HepG2 (cell line): ENCODE results near the gene BPIFB4. TPM values are rescaled to one million over a fixed set of nuclear protein-coding genes. Genes with fewer than 3 reads are reported as not detected.

ENCODE experiments used
- ATAC-seq: fragments of 200-7000 bp; cut with Tn5 transposase; 3 replicates; pipeline ENCODE4 v1.9.1; 2020; ENCODE audit warnings: mild to moderate bottlenecking, moderate library complexity
- BruUV-seq: library from RNA; stranded (reverse); fragments of 400-500 nt; replicated peaks from 2 replicates; lab custom pipeline; 2021; lab: Mats Ljungman, UMichigan
- CTCF ChIA-PET: fragments of 300-600 bp; formaldehyde crosslinking; extraction: SDS; loops from one replicate; lab custom pipeline; 2021; ENCODE audit warnings: low total read pairs, inconsistent platforms, low intra/inter-chr PET ratio; lab: Yijun Ruan, JAX
- POLR2A ChIA-PET: fragments of 350-600 bp; sonication (Branson Sonifier 250); formaldehyde crosslinking; loops from one replicate; lab custom pipeline; 2020; ENCODE audit warnings: antibody characterized with exemption, inconsistent platforms; lab: Yijun Ruan, JAX
- DNase-seq: peaks from one replicate; pipeline ENCODE4 v3.0.0-alpha.2; 2015; ENCODE audit warnings: low spot score
- FAIRE-seq: peaks from 3 replicates; lab custom pipeline; 2011; peaks lifted over from hg19 to GRCh38; lab: Jason Lieb, UNC
- H2AFZ ChIP-seq: one replicate; pipeline ENCODE4 v1.6.1; 2011; ENCODE audit warnings: low read length, inconsistent platforms
- H3K27ac ChIP-seq: fragments of 300-600 bp; 3 replicates; pipeline ENCODE4 v1.8.0; 2011; ENCODE audit warnings: mixed run types, mild to moderate bottlenecking, mixed read lengths, low read length, inconsistent platforms; ENCODE audit not compliant: insufficient read depth; ENCODE audit errors: extremely low read length
- H3K27me3 ChIP-seq, 2 experiments: fragments of 200-600 bp in 1 of 2; 2 replicates in 1 of 2; 3 replicates in 1 of 2; pipeline versions ENCODE4 v1.6.0 to v1.8.0; 2011; ENCODE audit warnings: low read length in 2 of 2, mild to moderate bottlenecking in 2 of 2, moderate library complexity in 2 of 2, inconsistent platforms in 1 of 2; ENCODE audit not compliant: insufficient read depth in 2 of 2, control insufficient read depth in 1 of 2
- H3K36me3 ChIP-seq, 2 experiments: fragments of 200-600 bp in 1 of 2; replicated peaks in 1 of 2; 2 replicates in 1 of 2; 3 replicates in 1 of 2; pipeline versions ENCODE4 v1.5.1 to v1.8.0; 2011; ENCODE audit warnings: low read length in 2 of 2, inconsistent platforms in 1 of 2; ENCODE audit not compliant: insufficient read depth in 2 of 2, control insufficient read depth in 1 of 2
- H3K4me1 ChIP-seq: 2 replicates; pipeline ENCODE4 v1.5.1; 2012; ENCODE audit warnings: low read length, inconsistent platforms; ENCODE audit not compliant: insufficient read depth
- H3K4me2 ChIP-seq: 2 replicates; pipeline ENCODE4 v1.6.0; 2011; ENCODE audit warnings: low read depth, low read length, inconsistent platforms
- H3K4me3 ChIP-seq, 3 experiments: fragments of 200-600 bp in 1 of 3; sonication (generic), shearing (Covaris generic) in 1 of 3; replicated peaks in 1 of 3; 2 replicates each; pipeline ENCODE4 v1.5.1; 2011 to 2016; ENCODE audit warnings: low read length in 3 of 3, inconsistent platforms in 2 of 3, low read depth in 2 of 3, mild to moderate bottlenecking in 2 of 3, control low read depth in 1 of 3, mixed read lengths in 1 of 3; ENCODE audit not compliant: insufficient read depth in 1 of 3
- H3K79me2 ChIP-seq: one replicate; pipeline ENCODE4 v1.6.1; 2011; ENCODE audit warnings: low read length, inconsistent platforms; ENCODE audit not compliant: insufficient read depth
- H3K9ac ChIP-seq: 2 replicates; pipeline ENCODE4 v1.6.0; 2011; ENCODE audit warnings: mild to moderate bottlenecking, low read depth, low read length, inconsistent platforms; ENCODE audit not compliant: insufficient read depth
- H3K9me3 ChIP-seq: 2 replicates; pipeline ENCODE4 v1.5.1; 2012; ENCODE audit warnings: mild to moderate bottlenecking, low read length
- H4K20me1 ChIP-seq: 2 replicates; pipeline ENCODE4 v1.6.0; 2011; ENCODE audit warnings: inconsistent platforms, mild to moderate bottlenecking, low read length, moderate library complexity; ENCODE audit not compliant: insufficient read depth
- JARID2 ChIP-seq: sonication (generic); formaldehyde crosslinking; IDR thresholded peaks from 2 replicates; pipeline ENCODE4 v1.8.1; 2023; ENCODE audit warnings: missing genetic modification reagents, inconsistent platforms; ENCODE audit not compliant: insufficient replicate concordance
- RARG ChIP-seq: sonication (generic); formaldehyde crosslinking; IDR thresholded peaks from 2 replicates; pipeline ENCODE4 v1.4.0; 2020; ENCODE audit warnings: low read depth, mild to moderate bottlenecking, missing genetic modification reagents
- ZNF558 ChIP-seq: sonication (generic); formaldehyde crosslinking; IDR thresholded peaks from 2 replicates; pipeline ENCODE4 v1.9.0; 2022; ENCODE audit warnings: mild to moderate bottlenecking, missing genetic modification reagents, borderline replicate concordance
- ZNF768 ChIP-seq: sonication (generic); formaldehyde crosslinking; IDR thresholded peaks from 2 replicates; pipeline ENCODE4 v1.4.0; 2020; ENCODE audit warnings: missing genetic modification reagents
- WGBS: methylation state at CpG from one replicate; pipeline ENCODE4 v1.1.6; 2017; ENCODE audit warnings: low lambda C conversion rate; 5-methylcytosine and 5-hydroxymethylcytosine counted together
- in situ Hi-C: cut with HindIII; loops from 2 replicates; pipeline ENCODE4 v1.10.0; 2017; ENCODE audit warnings: low pct_unique_long_range_greater_than_20kb; ENCODE audit not compliant: extremely low pct_ligation_motif_present
- intact Hi-C: fragments of 100-400 bp; cut with micrococcal nuclease; formaldehyde crosslinking; loops from one replicate; pipeline ENCODE4 v1.10.0; 2022; ENCODE audit not compliant: unreplicated experiment
- polyA plus RNA-seq, 8 experiments: library from polyadenylated mRNA; depleted of rRNA in 3 of 8; stranded (reverse) in 7 of 8; unstranded in 1 of 8; fragments of >200 nt; fragmentation: Illumina TruSeq in 4 of 8; extraction: Trizol in 4 of 8; gene quantifications; 2 replicates each; pipeline versions ENCODE4 v1.2.1 to v1.2.3, GENCODE V29; 2011 to 2016; ENCODE audit warnings: low read depth in 4 of 8, missing spikeins in 1 of 8, mixed read lengths in 1 of 8; ENCODE audit not compliant: insufficient read depth in 1 of 8
- total RNA-seq, 5 experiments: library from RNA; depleted of rRNA; stranded (reverse); fragments of >200 nt; fragmentation: Illumina TruSeq; extraction: Trizol; gene quantifications; 2 replicates each; pipeline ENCODE4 v1.2.3, GENCODE V29; 2016; ENCODE audit warnings: low read depth in 1 of 5
- TF ChIP-seq, protein P1 (sequence below): sonication (generic); formaldehyde crosslinking; IDR thresholded peaks from 2 replicates; pipeline ENCODE4 v1.8.0; 2022; ENCODE audit warnings: mild to moderate bottlenecking, missing genetic modification reagents; ENCODE audit not compliant: insufficient replicate concordance

The BPIFB4 gene
- total and polyA plus RNA-seq, 2 of the 13 experiments (the other 11 are each of a cell fraction or from before 2014, with no cell fraction given), result 0.09 TPM; not detected in 1

GRCh38 chr20:33082546-33082945, 3.1 kb downstream of the BPIFB4 start:
- no TSS peak for BruUV-seq
- H4K20me1 ChIP-seq, result no peaks in the 10 kb centered on the region
- WGBS, result 35% methylated on average over 6 of the region's 6 CpGs
- H3K27ac ChIP-seq, result no peak overlapping the region
- ChIA-PET POLR2A (no interaction called here), CTCF (no interaction called here)
- ATAC-seq, result no peak
- no peak for FAIRE-seq
- no peak overlapping the region for H3K4me2 ChIP-seq
- intact Hi-C loops (no loop called here), in situ Hi-C loops (no loop called here)
- H2AFZ ChIP-seq, result no peak overlapping the region
- peaks cover 0 to 17% of the 10 kb centered on the region in 2 experiments; a peak in 3 of 5 replicates for H3K27me3 ChIP-seq
- no peak overlapping the region for H3K9ac ChIP-seq
- no peak overlapping the region for H3K4me3 ChIP-seq
- TF ChIP-seq RARG (CRISPR knock-in tag) (no peak), ZNF768 (CRISPR knock-in tag) (no peak), ZNF558 (CRISPR knock-in tag) (no peak), JARID2 (CRISPR knock-in tag) (no peak)
- TF ChIP-seq, protein P1, sequence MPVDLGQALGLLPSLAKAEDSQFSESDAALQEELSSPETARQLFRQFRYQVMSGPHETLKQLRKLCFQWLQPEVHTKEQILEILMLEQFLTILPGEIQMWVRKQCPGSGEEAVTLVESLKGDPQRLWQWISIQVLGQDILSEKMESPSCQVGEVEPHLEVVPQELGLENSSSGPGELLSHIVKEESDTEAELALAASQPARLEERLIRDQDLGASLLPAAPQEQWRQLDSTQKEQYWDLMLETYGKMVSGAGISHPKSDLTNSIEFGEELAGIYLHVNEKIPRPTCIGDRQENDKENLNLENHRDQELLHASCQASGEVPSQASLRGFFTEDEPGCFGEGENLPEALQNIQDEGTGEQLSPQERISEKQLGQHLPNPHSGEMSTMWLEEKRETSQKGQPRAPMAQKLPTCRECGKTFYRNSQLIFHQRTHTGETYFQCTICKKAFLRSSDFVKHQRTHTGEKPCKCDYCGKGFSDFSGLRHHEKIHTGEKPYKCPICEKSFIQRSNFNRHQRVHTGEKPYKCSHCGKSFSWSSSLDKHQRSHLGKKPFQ (CRISPR knock-in tag), result no peak
- no peak for DNase-seq
- no peaks in the 10 kb centered on the region for H3K4me1 ChIP-seq
- no peaks in the 10 kb centered on the region for H3K79me2 ChIP-seq
- no peaks in the 10 kb centered on the region for H3K9me3 ChIP-seq
- H3K36me3 ChIP-seq, result no peaks in the 10 kb centered on the region
